HepG2 (cell line): ENCODE results near the gene WNT3. TPM values are rescaled to one million over a fixed set of nuclear protein-coding genes. Genes with fewer than 3 reads are reported as not detected.
A peak's percentile ranks its signal among the peaks of the same experiment; 100 is the strongest.

ENCODE experiments used
- ATF7 ChIP-seq, 2 experiments: fragments of 450-650 bp in 1 of 2; sonication (generic) in 1 of 2; formaldehyde crosslinking in 1 of 2; IDR thresholded peaks; 2 replicates each; pipeline versions ENCODE4 v1.4.0 to v1.6.1; 2016 to 2020; ENCODE audit warnings: antibody characterized with exemption in 1 of 2, mild to moderate bottlenecking in 1 of 2, missing genetic modification reagents in 1 of 2
- BRD4 ChIP-seq: sonication (generic); formaldehyde crosslinking; IDR thresholded peaks from 2 replicates; pipeline ENCODE4 v1.4.0; 2020; ENCODE audit warnings: missing genetic modification reagents
- IRF2 ChIP-seq: IDR thresholded peaks from 2 replicates; pipeline ENCODE4 v1.6.1; 2018; ENCODE audit warnings: missing genetic modification reagents, missing compliant biosample characterization
- NFATC3 ChIP-seq: sonication (generic); formaldehyde crosslinking; IDR thresholded peaks from 2 replicates; pipeline ENCODE4 v1.5.1; 2020; ENCODE audit warnings: mild to moderate bottlenecking, missing genetic modification reagents
- polyA plus RNA-seq, 8 experiments: library from polyadenylated mRNA; depleted of rRNA in 3 of 8; stranded (reverse) in 7 of 8; unstranded in 1 of 8; fragments of >200 nt; fragmentation: Illumina TruSeq in 4 of 8; extraction: Trizol in 4 of 8; gene quantifications; 2 replicates each; pipeline versions ENCODE4 v1.2.1 to v1.2.3, GENCODE V29; 2011 to 2016; ENCODE audit warnings: low read depth in 4 of 8, missing spikeins in 1 of 8, mixed read lengths in 1 of 8; ENCODE audit not compliant: insufficient read depth in 1 of 8
- total RNA-seq, 5 experiments: library from RNA; depleted of rRNA; stranded (reverse); fragments of >200 nt; fragmentation: Illumina TruSeq; extraction: Trizol; gene quantifications; 2 replicates each; pipeline ENCODE4 v1.2.3, GENCODE V29; 2016; ENCODE audit warnings: low read depth in 1 of 5
- TF ChIP-seq, protein P1 (sequence below), 2 experiments: fragments of 450-650 bp in 1 of 2; sonication (generic) in 1 of 2; formaldehyde crosslinking in 1 of 2; IDR thresholded peaks; 2 replicates each; pipeline versions ENCODE4 v1.6.1 to v1.8.0; 2016 to 2022; ENCODE audit warnings: antibody characterized with exemption in 1 of 2, mild to moderate bottlenecking in 1 of 2, missing genetic modification reagents in 1 of 2
- TF ChIP-seq, protein P2 (sequence below): sonication (generic); formaldehyde crosslinking; IDR thresholded peaks from one replicate; pipeline ENCODE4 v1.5.1; 2020; ENCODE audit warnings: mild to moderate bottlenecking, missing genetic modification reagents; ENCODE audit errors: not compliant biosample characterization
- TF ChIP-seq, protein P3 (sequence below): IDR thresholded peaks from 2 replicates; pipeline ENCODE4 v1.6.1; 2016; ENCODE audit warnings: low read depth

Gene WNT3
- total and polyA plus RNA-seq, 2 of the 13 experiments (the other 11 are each of a cell fraction or from before 2014, with no cell fraction given): 8.5 to 10.3 TPM

GRCh38 chr17:46771561-46772474 lies 46.7 kb downstream of the WNT3 start (continued):
- TF ChIP-seq, protein P1, sequence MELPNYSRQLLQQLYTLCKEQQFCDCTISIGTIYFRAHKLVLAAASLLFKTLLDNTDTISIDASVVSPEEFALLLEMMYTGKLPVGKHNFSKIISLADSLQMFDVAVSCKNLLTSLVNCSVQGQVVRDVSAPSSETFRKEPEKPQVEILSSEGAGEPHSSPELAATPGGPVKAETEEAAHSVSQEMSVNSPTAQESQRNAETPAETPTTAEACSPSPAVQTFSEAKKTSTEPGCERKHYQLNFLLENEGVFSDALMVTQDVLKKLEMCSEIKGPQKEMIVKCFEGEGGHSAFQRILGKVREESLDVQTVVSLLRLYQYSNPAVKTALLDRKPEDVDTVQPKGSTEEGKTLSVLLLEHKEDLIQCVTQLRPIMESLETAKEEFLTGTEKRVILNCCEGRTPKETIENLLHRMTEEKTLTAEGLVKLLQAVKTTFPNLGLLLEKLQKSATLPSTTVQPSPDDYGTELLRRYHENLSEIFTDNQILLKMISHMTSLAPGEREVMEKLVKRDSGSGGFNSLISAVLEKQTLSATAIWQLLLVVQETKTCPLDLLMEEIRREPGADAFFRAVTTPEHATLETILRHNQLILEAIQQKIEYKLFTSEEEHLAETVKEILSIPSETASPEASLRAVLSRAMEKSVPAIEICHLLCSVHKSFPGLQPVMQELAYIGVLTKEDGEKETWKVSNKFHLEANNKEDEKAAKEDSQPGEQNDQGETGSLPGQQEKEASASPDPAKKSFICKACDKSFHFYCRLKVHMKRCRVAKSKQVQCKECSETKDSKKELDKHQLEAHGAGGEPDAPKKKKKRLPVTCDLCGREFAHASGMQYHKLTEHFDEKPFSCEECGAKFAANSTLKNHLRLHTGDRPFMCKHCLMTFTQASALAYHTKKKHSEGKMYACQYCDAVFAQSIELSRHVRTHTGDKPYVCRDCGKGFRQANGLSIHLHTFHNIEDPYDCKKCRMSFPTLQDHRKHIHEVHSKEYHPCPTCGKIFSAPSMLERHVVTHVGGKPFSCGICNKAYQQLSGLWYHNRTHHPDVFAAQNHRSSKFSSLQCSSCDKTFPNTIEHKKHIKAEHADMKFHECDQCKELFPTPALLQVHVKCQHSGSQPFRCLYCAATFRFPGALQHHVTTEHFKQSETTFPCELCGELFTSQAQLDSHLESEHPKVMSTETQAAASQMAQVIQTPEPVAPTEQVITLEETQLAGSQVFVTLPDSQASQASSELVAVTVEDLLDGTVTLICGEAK (IDR thresholded peaks at IDR 0.05): no peak
- TF ChIP-seq, protein P1 (CRISPR knock-in tag; IDR thresholded peaks at IDR 0.05): peak; percentile 84
- TF ChIP-seq ATF7 (IDR thresholded peaks at IDR 0.05) (no peak), ATF7 (CRISPR knock-in tag; IDR thresholded peaks at IDR 0.05) (no peak; the same call in 1 of the 2 replicates), BRD4 (CRISPR knock-in tag) (peak; percentile 75), NFATC3 (peak; percentile 72; the same call in 1 of the 2 replicates), IRF2 (CRISPR knock-in tag) (peak; percentile 55; the same call in 1 of the 2 replicates)
- TF ChIP-seq, protein P2, sequence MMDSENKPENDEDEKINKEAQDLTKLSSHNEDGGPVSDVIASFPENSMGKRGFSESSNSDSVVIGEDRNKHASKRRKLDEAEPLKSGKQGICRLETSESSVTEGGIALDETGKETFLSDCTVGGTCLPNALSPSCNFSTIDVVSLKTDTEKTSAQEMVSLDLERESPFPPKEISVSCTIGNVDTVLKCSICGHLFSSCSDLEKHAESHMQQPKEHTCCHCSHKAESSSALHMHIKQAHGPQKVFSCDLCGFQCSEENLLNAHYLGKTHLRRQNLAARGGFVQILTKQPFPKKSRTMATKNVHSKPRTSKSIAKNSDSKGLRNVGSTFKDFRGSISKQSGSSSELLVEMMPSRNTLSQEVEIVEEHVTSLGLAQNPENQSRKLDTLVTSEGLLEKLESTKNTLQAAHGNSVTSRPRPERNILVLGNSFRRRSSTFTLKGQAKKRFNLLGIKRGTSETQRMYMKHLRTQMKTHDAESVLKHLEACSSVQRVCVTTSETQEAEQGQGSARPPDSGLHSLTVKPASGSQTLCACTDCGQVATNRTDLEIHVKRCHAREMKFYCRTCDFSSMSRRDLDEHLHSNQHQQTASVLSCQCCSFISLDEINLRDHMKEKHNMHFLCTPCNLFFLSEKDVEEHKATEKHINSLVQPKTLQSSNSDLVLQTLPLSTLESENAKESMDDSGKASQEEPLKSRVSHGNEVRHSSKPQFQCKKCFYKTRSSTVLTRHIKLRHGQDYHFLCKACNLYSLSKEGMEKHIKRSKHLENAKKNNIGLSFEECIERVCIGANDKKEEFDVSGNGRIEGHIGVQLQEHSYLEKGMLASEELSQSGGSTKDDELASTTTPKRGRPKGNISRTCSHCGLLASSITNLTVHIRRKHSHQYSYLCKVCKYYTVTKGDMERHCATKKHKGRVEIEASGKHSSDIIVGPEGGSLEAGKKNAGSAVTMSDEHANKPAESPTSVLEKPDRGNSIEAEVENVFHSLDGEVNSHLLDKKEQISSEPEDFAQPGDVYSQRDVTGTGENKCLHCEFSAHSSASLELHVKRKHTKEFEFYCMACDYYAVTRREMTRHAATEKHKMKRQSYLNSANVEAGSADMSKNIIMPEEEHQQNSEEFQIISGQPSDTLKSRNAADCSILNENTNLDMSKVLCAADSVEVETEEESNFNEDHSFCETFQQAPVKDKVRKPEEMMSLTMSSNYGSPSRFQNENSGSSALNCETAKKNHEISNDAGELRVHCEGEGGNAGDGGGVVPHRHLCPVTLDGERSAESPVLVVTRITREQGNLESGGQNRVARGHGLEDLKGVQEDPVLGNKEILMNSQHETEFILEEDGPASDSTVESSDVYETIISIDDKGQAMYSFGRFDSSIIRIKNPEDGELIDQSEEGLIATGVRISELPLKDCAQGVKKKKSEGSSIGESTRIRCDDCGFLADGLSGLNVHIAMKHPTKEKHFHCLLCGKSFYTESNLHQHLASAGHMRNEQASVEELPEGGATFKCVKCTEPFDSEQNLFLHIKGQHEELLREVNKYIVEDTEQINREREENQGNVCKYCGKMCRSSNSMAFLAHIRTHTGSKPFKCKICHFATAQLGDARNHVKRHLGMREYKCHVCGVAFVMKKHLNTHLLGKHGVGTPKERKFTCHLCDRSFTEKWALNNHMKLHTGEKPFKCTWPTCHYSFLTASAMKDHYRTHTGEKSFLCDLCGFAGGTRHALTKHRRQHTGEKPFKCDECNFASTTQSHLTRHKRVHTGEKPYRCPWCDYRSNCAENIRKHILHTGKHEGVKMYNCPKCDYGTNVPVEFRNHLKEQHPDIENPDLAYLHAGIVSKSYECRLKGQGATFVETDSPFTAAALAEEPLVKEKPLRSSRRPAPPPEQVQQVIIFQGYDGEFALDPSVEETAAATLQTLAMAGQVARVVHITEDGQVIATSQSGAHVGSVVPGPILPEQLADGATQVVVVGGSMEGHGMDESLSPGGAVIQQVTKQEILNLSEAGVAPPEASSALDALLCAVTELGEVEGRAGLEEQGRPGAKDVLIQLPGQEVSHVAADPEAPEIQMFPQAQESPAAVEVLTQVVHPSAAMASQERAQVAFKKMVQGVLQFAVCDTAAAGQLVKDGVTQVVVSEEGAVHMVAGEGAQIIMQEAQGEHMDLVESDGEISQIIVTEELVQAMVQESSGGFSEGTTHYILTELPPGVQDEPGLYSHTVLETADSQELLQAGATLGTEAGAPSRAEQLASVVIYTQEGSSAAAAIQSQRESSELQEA (CRISPR knock-in tag): peak; percentile 29
- TF ChIP-seq, protein P3, sequence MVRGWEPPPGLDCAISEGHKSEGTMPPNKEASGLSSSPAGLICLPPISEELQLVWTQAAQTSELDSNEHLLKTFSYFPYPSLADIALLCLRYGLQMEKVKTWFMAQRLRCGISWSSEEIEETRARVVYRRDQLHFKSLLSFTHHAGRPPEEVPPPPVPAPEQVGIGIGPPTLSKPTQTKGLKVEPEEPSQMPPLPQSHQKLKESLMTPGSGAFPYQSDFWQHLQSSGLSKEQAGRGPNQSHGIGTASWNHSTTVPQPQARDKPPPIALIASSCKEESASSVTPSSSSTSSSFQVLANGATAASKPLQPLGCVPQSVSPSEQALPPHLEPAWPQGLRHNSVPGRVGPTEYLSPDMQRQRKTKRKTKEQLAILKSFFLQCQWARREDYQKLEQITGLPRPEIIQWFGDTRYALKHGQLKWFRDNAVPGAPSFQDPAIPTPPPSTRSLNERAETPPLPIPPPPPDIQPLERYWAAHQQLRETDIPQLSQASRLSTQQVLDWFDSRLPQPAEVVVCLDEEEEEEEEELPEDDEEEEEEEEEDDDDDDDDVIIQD (CRISPR knock-in tag): peak; percentile 19; the same call in 1 of the 2 replicates
